Measurements from ENCODE around the gene C11orf24. TPM values are rescaled to one million over a fixed set of nuclear protein-coding genes. Genes with fewer than 3 reads are reported as not detected.

The C11orf24 gene
- total and polyA plus RNA-seq, 9 of the 15 experiments (the other 6 are each of a cell fraction or from before 2014, with no cell fraction given), result 2.0 to 65.2 (median 32.5) TPM

DNA sequence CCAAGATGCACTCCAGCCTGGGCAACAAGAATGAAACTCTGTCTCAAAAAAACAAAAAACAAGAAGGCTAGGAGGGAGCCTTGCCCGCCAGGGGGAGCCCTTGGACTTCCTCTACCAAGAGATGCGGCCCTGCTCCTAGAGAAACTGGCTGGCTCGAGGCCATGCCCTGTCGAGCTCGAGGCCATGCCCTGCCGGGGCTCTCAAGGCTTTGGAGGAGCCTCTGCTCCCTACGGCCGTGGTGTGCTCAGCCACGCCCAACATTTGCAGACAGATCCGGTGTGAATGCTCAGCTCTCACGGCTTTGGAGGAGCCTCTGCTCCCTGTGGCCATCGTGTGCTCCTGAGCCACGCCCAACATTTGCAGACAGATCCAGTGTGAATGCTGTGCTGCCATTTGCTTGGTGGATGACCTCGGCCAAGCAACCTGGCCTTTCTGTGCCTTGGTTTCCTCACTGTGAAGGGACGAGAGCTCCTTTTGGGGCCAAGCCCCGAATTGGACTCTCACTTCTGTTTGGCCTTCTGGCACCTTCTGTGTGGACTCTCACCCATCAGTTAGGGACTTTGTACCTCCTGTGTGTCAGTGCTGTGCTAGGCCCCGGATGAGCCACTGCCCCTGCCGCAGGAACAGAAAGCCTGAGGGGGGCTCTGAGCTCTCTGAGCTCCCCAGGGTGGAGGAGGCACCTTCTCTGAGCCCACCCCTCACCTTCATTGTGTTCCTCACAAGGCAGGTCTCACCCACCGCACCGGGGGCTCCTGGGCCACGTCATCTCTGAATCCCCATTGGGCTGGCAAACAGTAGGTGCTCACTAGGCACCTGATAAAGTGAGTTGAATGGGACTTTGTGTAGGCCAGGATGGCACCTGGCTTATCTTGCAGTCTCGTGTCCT is 14.1 kb downstream of the C11orf24 start (continued):
- TF ChIP-seq ZNF75A (CRISPR knock-in tag; IDR thresholded peaks at IDR 0.05) (0 out of 2 replicates have a peak, but pooled peaks have one; percentile 40), SLC30A9 (CRISPR knock-in tag; IDR thresholded peaks at IDR 0.05) (no peak), ASH1L (IDR thresholded peaks at IDR 0.05; ENCODE audit: borderline replicate concordance, low read depth, partially characterized antibody) (no peak), GABPB2 (CRISPR knock-in tag; conservative IDR thresholded peaks at IDR 0.05) (no peak), GMEB1 (CRISPR knock-in tag; IDR thresholded peaks at IDR 0.05) (no peak), MYNN (IDR thresholded peaks at IDR 0.05) (peak; percentile 24; the same call in 1 of the 2 replicates), MYNN (CRISPR knock-in tag; IDR thresholded peaks at IDR 0.05) (no peak), PRMT5 (CRISPR knock-in tag; IDR thresholded peaks at IDR 0.05) (no peak), POLR2G (IDR thresholded peaks at IDR 0.05; ENCODE audit: low read depth, low read length) (peak; percentile 73), FOXP4 (CRISPR knock-in tag; IDR thresholded peaks at IDR 0.05; ENCODE audit: borderline replicate concordance) (no peak), CBX5 (IDR thresholded peaks at IDR 0.05; ENCODE audit: borderline replicate concordance, low read depth) (no peak), MTF1 (CRISPR knock-in tag; IDR thresholded peaks at IDR 0.05; ENCODE audit: borderline replicate concordance) (no peak), ZNF780A (CRISPR knock-in tag; IDR thresholded peaks at IDR 0.05) (no peak), TEAD1 (CRISPR knock-in tag; IDR thresholded peaks at IDR 0.05) (peak; percentile 31 to 65; a peak in 2 of 4 replicates), ZC3H4 (CRISPR knock-in tag; IDR thresholded peaks at IDR 0.05; ENCODE audit: borderline replicate concordance) (no peak)
- TF ChIP-seq, protein P1, sequence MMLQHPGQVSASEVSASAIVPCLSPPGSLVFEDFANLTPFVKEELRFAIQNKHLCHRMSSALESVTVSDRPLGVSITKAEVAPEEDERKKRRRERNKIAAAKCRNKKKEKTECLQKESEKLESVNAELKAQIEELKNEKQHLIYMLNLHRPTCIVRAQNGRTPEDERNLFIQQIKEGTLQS (IDR thresholded peaks at IDR 0.05), result no peak
- TF ChIP-seq, protein P1 (CRISPR knock-in tag; conservative IDR thresholded peaks at IDR 0.05), result no peak
- TF ChIP-seq, protein P2, sequence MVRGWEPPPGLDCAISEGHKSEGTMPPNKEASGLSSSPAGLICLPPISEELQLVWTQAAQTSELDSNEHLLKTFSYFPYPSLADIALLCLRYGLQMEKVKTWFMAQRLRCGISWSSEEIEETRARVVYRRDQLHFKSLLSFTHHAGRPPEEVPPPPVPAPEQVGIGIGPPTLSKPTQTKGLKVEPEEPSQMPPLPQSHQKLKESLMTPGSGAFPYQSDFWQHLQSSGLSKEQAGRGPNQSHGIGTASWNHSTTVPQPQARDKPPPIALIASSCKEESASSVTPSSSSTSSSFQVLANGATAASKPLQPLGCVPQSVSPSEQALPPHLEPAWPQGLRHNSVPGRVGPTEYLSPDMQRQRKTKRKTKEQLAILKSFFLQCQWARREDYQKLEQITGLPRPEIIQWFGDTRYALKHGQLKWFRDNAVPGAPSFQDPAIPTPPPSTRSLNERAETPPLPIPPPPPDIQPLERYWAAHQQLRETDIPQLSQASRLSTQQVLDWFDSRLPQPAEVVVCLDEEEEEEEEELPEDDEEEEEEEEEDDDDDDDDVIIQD (CRISPR knock-in tag; IDR thresholded peaks at IDR 0.05), result no peak
- TF ChIP-seq, protein P3, sequence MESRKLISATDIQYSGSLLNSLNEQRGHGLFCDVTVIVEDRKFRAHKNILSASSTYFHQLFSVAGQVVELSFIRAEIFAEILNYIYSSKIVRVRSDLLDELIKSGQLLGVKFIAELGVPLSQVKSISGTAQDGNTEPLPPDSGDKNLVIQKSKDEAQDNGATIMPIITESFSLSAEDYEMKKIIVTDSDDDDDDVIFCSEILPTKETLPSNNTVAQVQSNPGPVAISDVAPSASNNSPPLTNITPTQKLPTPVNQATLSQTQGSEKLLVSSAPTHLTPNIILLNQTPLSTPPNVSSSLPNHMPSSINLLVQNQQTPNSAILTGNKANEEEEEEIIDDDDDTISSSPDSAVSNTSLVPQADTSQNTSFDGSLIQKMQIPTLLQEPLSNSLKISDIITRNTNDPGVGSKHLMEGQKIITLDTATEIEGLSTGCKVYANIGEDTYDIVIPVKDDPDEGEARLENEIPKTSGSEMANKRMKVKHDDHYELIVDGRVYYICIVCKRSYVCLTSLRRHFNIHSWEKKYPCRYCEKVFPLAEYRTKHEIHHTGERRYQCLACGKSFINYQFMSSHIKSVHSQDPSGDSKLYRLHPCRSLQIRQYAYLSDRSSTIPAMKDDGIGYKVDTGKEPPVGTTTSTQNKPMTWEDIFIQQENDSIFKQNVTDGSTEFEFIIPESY (CRISPR knock-in tag; IDR thresholded peaks at IDR 0.05), result peak; percentile 67; the same call in 1 of the 2 replicates
